B cell (primary cell): ENCODE measurements around the gene NHSL1.

ENCODE experiments used
- EZH2 ChIP-seq: IDR thresholded peaks from 2 replicates; pipeline ENCODE4 v1.6.1; 2012; ENCODE audit warnings: borderline replicate concordance, low read depth, mild to moderate bottlenecking, moderate library complexity, low read length; ENCODE audit not compliant: insufficient read depth, poor library complexity, severe bottlenecking
- TF ChIP-seq, protein P1 (sequence below): fragments of 200-600 bp; IDR thresholded peaks from one replicate; pipeline ENCODE4 v1.8.0; 2022; ENCODE audit warnings: antibody characterized with exemption, mild to moderate bottlenecking

- TF ChIP-seq EZH2: no peak
- TF ChIP-seq, protein P1, sequence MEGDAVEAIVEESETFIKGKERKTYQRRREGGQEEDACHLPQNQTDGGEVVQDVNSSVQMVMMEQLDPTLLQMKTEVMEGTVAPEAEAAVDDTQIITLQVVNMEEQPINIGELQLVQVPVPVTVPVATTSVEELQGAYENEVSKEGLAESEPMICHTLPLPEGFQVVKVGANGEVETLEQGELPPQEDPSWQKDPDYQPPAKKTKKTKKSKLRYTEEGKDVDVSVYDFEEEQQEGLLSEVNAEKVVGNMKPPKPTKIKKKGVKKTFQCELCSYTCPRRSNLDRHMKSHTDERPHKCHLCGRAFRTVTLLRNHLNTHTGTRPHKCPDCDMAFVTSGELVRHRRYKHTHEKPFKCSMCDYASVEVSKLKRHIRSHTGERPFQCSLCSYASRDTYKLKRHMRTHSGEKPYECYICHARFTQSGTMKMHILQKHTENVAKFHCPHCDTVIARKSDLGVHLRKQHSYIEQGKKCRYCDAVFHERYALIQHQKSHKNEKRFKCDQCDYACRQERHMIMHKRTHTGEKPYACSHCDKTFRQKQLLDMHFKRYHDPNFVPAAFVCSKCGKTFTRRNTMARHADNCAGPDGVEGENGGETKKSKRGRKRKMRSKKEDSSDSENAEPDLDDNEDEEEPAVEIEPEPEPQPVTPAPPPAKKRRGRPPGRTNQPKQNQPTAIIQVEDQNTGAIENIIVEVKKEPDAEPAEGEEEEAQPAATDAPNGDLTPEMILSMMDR: no peak
Observed at GRCh38 chr6:138421608-138422007, 77.7 kb downstream of the NHSL1 start.
